ACHN (cell line): ENCODE results near the gene EOMES.

Source experiments
- DNase-seq: peaks from one replicate; pipeline ENCODE4 v3.0.0-alpha.2; 2015
- in situ Hi-C: cut with HindIII; loops from 2 replicates; pipeline ENCODE4 v1.10.0; 2017; ENCODE audit warnings: low sequenced_read_pairs, low pct_ligation_motif_present, low pct_unique_long_range_greater_than_20kb

The EOMES gene

GRCh38 chr3:27688053-27688452 is 34.1 kb downstream of the EOMES start:
- DNase-seq = no peak
- in situ Hi-C loops = no loop called here

- DNase-seq = no peak
- in situ Hi-C loops = no loop called here
Observed at GRCh38 chr3:27686642-27687041, 35.5 kb downstream of the EOMES start.

GRCh38 chr3:27685474-27685873 is 36.6 kb downstream of the EOMES start:
- in situ Hi-C loops = no loop called here

DNA sequence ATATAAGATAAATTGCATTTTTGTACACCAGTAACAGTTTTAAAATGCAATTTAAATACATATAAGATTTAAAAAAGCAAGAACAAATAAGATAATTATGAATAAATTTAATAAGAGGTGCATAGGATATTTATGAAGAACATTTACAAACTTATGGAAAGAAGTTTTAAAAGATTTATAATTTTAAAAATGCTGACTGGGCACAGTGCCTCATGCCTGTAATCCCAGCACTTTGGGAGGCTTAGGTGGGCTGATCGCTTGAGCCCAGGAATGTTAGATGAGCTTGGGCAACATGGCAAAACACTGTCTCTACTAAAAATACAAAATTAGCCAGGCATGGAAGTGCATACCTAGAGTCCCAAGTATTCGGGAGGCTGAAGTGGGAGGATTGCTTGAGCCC is 37.8 kb downstream of the EOMES start:
- in situ Hi-C loops = no loop called here
- DNase-seq = no peak

More at GRCh38 chr3:27685474-27685873, 36.6 kb downstream of the EOMES start:
- no peak for DNase-seq

GRCh38 chr3:27681249-27681748 is 40.8 kb downstream of the EOMES start:
- in situ Hi-C loops = no loop called here
- DNase-seq = peak; percentile 67

- in situ Hi-C loops = no loop called here
- no peak for DNase-seq
Observed at GRCh38 chr3:27680517-27681246, 41.4 kb downstream of the EOMES start.

GRCh38 chr3:27679691-27680090 is 42.4 kb downstream of the EOMES start:
- in situ Hi-C loops = no loop called here

DNA sequence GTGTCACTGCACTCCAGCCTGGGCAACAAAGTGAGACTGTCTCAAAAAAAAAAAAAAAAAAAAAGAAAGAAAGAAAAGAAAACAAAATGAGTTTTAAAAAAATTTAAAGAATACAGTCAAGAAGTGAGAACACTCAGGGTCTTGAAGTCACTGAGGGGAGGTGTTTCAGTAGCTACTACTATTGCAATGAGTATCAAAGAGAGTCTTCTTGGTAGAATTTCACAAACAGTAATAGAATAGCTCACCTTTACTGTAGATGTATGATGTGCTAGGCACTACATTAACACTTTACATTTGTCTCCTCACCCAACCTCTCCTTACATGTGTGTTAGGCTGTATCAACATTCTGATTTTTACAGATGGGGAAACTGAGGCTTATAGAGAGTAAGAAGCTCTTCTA is 43.9 kb downstream of the EOMES start:
- no peak for DNase-seq
- in situ Hi-C loops = no loop called here

More at GRCh38 chr3:27679691-27680090, 42.4 kb downstream of the EOMES start:
- no peak for DNase-seq

DNA sequence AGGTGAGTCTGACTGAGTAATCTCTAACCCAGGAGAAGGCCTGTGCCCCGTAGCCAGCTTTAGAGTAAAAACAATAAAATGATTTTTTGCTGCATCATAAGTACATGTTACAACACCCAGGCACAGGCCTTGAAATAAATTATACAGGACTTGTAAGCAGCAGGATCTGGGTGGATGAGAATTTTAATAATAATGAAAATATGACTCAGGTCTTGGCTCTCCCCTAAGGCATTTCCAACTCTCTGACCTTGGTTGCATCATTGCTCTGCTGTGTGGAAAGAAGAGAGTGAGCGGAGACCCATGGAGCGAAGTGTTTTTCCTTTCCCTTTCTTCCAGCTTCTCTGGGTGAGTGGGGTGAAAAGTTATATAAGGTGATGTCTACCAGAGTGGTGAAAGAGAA is 44.6 kb downstream of the EOMES start:
- DNase-seq = no peak
- in situ Hi-C loops = no loop called here

- in situ Hi-C loops = no loop called here
- no peak for DNase-seq
Observed at GRCh38 chr3:27675287-27675686, 46.8 kb downstream of the EOMES start.

DNA sequence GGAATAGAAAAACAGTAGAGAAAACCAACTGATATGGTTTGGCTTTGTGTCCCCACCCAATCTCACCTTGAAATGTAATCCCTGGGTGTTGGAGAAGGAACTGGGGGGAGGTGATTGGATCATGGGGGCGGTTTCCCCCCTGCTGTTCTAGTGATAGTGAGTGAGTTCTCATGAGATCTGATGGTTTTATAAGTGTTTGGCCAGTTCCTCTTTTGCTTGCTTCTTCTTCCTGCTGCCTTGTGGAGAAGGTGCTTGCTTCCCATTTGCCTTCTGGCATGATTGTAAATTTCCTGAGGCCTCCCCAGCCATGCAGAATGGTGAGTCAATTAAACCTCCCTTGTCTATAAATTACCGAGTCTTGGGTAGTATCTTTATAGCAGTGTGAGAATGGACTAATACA is 48.4 kb downstream of the EOMES start:
- no peak for DNase-seq
- in situ Hi-C loops = no loop called here

DNA sequence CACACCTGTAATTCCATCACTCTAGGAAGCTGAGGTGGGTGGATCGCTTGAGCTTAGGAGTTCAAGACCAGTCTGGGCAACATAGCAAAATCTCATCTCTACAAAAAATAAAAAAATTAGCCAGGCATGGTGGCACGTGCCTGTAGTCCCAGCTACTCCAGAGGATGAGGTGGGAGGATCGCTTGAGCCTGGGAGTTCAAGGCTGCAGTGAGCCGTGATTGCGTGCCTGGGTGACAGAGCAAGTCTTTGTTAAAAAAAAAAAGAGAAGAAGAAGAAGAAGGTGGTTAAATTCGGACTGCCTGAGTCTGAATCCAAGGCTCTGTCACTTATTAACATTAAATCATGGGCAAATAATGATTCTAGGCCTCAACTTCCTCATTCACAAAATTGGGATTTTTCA is 51.0 kb downstream of the EOMES start:
- in situ Hi-C loops = no loop called here
- DNase-seq = no peak

GRCh38 chr3:27670619-27671018 is 51.5 kb downstream of the EOMES start:
- no peak for DNase-seq
- in situ Hi-C loops = no loop called here

- in situ Hi-C loops = no loop called here
Observed at GRCh38 chr3:27669591-27669990, 52.5 kb downstream of the EOMES start.

GRCh38 chr3:27667751-27668150 is 54.4 kb downstream of the EOMES start:
- DNase-seq = no peak
- in situ Hi-C loops = no loop called here

More at GRCh38 chr3:27669591-27669990, 52.5 kb downstream of the EOMES start:
- DNase-seq = no peak

- in situ Hi-C loops = no loop called here
- DNase-seq = no peak
Observed at GRCh38 chr3:27666708-27667107, 55.4 kb downstream of the EOMES start.

DNA sequence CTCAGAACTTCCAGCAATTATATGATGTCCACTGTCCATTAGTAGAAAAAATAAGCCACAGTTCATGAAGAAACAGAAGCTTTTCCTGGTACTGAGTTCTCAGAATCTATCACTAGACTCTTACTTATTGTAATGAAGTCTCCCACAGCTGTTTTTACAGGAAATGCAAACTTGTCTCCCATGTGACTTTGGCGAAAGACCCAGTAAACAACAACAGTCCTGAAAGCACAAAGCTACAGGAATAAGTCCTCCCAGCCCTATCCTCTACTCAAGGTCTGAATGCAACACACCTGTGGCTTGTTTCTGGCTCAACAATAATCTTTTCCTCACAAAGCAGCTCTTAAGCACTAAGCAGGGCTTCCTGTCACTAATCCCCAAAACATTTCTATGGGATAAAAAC is 55.9 kb downstream of the EOMES start:
- in situ Hi-C loops = no loop called here
- no peak for DNase-seq
